ENCODE measurements around the gene RPP25L. TPM values are rescaled to one million over a fixed set of nuclear protein-coding genes. Genes with fewer than 3 reads are reported as not detected.

Gene RPP25L
- total RNA-seq, 4 donors from 2014 or later: 28.9 to 83.5 (median 54.8) TPM

- H3K36me3 ChIP-seq: no peaks in the 10 kb centered on the region
- no peak overlapping the region for H3K4me3 ChIP-seq
- H3K27ac ChIP-seq: no peak overlapping the region
- DNase-seq: no peak
- H3K27me3 ChIP-seq: peaks cover 0 to 23% of the 10 kb centered on the region in 2 donors
- no peaks in the 10 kb centered on the region for H3K9me3 ChIP-seq
- no peak for TF ChIP-seq POLR2A (IDR thresholded peaks at IDR 0.05)
- TF ChIP-seq, protein P1, sequence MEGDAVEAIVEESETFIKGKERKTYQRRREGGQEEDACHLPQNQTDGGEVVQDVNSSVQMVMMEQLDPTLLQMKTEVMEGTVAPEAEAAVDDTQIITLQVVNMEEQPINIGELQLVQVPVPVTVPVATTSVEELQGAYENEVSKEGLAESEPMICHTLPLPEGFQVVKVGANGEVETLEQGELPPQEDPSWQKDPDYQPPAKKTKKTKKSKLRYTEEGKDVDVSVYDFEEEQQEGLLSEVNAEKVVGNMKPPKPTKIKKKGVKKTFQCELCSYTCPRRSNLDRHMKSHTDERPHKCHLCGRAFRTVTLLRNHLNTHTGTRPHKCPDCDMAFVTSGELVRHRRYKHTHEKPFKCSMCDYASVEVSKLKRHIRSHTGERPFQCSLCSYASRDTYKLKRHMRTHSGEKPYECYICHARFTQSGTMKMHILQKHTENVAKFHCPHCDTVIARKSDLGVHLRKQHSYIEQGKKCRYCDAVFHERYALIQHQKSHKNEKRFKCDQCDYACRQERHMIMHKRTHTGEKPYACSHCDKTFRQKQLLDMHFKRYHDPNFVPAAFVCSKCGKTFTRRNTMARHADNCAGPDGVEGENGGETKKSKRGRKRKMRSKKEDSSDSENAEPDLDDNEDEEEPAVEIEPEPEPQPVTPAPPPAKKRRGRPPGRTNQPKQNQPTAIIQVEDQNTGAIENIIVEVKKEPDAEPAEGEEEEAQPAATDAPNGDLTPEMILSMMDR (IDR thresholded peaks at IDR 0.05): no peak
- H3K4me1 ChIP-seq: peaks cover 0 to 30% (median 17%) of the 10 kb centered on the region in 4 donors
These were observed 25.8 kb downstream of the RPP25L start for GRCh38 chr9:34585946-34586669.

- no peak for TF ChIP-seq POLR2A (IDR thresholded peaks at IDR 0.05)
- TF ChIP-seq, protein P1 (IDR thresholded peaks at IDR 0.05): no peak
- H3K9me3 ChIP-seq: no peaks in the 10 kb centered on the region
- no peaks in the 10 kb centered on the region for H3K36me3 ChIP-seq
- no peak for DNase-seq
- no peak overlapping the region for H3K27ac ChIP-seq
- H3K27me3 ChIP-seq: peaks cover 0 to 23% of the 10 kb centered on the region in 2 donors
- peaks cover 0 to 26% (median 7%) of the 10 kb centered on the region in 4 donors for H3K4me1 ChIP-seq
- no peak overlapping the region for H3K4me3 ChIP-seq
These were observed 26.9 kb downstream of the RPP25L start for GRCh38 chr9:34584970-34585369.

- Histone ChIP-seq H3K36me3 (no peaks in the 10 kb centered on the region), H3K4me1 (peaks cover 0 to 23% (median 4%) of the 10 kb centered on the region in 4 donors), H3K9me3 (no peaks in the 10 kb centered on the region), H3K4me3 (no peak overlapping the region), H3K27me3 (peaks cover 0 to 22% of the 10 kb centered on the region in 2 donors), H3K27ac (no peak overlapping the region)
- TF ChIP-seq, protein P1 (IDR thresholded peaks at IDR 0.05): no peak
- TF ChIP-seq POLR2A (IDR thresholded peaks at IDR 0.05): no peak
- DNase-seq: no peak
These were observed 29.1 kb downstream of the RPP25L start for GRCh38 chr9:34582787-34583186.

GRCh38 chr9:34581318-34581717, 30.6 kb downstream of the RPP25L start:
- DNase-seq: no peak
- no peaks in the 10 kb centered on the region for H3K36me3 ChIP-seq
- H3K27ac ChIP-seq: peak overlapping the region in 1 of 4 donors; percentile 55
- peaks cover 0 to 19% of the 10 kb centered on the region in 2 donors for H3K27me3 ChIP-seq
- H3K4me1 ChIP-seq: peaks cover 0 to 38% (median 6%) of the 10 kb centered on the region in 4 donors
- TF ChIP-seq POLR2A (IDR thresholded peaks at IDR 0.05): no peak
- TF ChIP-seq, protein P1 (IDR thresholded peaks at IDR 0.05): no peak
- no peaks in the 10 kb centered on the region for H3K9me3 ChIP-seq
- H3K4me3 ChIP-seq: no peak overlapping the region

DNA sequence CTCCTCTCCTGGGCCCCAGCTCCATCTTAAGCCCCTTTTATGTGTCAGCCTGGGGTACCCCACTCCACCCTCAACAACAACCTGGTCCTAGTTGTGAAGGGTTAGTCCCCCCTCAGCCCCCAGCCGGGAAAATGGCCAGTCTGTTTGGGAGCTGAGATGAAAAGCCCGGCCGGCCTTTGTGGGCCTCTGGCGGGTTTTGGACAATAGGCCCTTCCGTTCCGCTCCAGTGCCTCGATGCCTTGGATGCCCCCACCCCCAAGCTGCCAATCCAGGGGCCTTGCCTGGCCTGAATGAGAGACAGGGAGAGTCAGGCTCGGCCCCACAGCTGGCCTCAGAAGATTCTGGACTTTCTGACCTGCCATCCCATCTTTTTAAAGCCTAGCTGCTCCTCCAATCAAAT, 31.5 kb downstream of the RPP25L start:
- Histone ChIP-seq H3K4me1 (peaks cover 0 to 45% (median 6%) of the 10 kb centered on the region in 4 donors), H3K9me3 (no peaks in the 10 kb centered on the region), H3K4me3 (no peak overlapping the region), H3K27me3 (peaks cover 0 to 14% of the 10 kb centered on the region in 2 donors), H3K36me3 (no peaks in the 10 kb centered on the region), H3K27ac (no peak overlapping the region)
- no peak for DNase-seq
- no peak for TF ChIP-seq POLR2A (IDR thresholded peaks at IDR 0.05)
- TF ChIP-seq, protein P1 (IDR thresholded peaks at IDR 0.05): no peak
